Measurements from ENCODE around the gene DNAH5.

DNAH5 gene

GRCh38 chr5:13649656-13650055, 294.8 kb downstream of the DNAH5 start:
- Histone ChIP-seq H3K9me3 (no peaks in the 10 kb centered on the region; the same call in 1 of the 2 replicates), H3K27me3 (no peaks in the 10 kb centered on the region), H3K36me3 (no peaks in the 10 kb centered on the region), H3K4me1 (no peaks in the 10 kb centered on the region), H3K4me3 (ENCODE audit: low read depth, low read length) (no peak overlapping the region)
- TF ChIP-seq, protein P1, sequence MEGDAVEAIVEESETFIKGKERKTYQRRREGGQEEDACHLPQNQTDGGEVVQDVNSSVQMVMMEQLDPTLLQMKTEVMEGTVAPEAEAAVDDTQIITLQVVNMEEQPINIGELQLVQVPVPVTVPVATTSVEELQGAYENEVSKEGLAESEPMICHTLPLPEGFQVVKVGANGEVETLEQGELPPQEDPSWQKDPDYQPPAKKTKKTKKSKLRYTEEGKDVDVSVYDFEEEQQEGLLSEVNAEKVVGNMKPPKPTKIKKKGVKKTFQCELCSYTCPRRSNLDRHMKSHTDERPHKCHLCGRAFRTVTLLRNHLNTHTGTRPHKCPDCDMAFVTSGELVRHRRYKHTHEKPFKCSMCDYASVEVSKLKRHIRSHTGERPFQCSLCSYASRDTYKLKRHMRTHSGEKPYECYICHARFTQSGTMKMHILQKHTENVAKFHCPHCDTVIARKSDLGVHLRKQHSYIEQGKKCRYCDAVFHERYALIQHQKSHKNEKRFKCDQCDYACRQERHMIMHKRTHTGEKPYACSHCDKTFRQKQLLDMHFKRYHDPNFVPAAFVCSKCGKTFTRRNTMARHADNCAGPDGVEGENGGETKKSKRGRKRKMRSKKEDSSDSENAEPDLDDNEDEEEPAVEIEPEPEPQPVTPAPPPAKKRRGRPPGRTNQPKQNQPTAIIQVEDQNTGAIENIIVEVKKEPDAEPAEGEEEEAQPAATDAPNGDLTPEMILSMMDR (IDR thresholded peaks at IDR 0.05; ENCODE audit: low read depth, low read length): no peak
- DNase-seq: no peak

DNA sequence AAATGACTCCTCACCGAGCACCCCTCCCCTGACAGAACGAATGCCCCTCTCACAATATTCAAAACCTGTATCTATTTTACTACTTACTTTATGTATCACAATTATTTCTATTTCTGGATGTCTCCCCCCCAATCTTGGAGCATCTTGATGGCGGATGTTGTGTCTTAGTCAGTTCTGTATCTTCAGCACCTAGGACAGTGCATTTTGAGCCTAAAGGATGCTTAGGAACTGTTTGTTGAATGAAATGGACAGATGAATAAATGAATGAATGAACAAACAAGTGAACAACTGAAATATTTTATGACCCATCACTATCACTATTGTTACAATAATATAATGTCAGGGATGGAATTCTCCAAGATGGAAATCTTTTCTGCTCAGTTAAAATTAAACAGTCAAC, 295.7 kb downstream of the DNAH5 start:
- H3K9me3 ChIP-seq: no peaks in the 10 kb centered on the region; the same call in 1 of the 2 replicates
- no peak overlapping the region for H3K4me3 ChIP-seq (ENCODE audit: low read depth, low read length)
- H3K4me1 ChIP-seq: no peaks in the 10 kb centered on the region
- no peaks in the 10 kb centered on the region for H3K36me3 ChIP-seq
- no peaks in the 10 kb centered on the region for H3K27me3 ChIP-seq
- TF ChIP-seq, protein P1 (IDR thresholded peaks at IDR 0.05; ENCODE audit: low read depth, low read length): no peak
- DNase-seq: no peak

GRCh38 chr5:13643734-13644133, 300.8 kb downstream of the DNAH5 start:
- Histone ChIP-seq H3K36me3 (no peaks in the 10 kb centered on the region), H3K4me1 (no peaks in the 10 kb centered on the region), H3K4me3 (ENCODE audit: low read depth, low read length) (no peak overlapping the region), H3K27me3 (no peaks in the 10 kb centered on the region), H3K9me3 (no peaks in the 10 kb centered on the region)
- DNase-seq: no peak
- TF ChIP-seq, protein P1 (IDR thresholded peaks at IDR 0.05; ENCODE audit: low read depth, low read length): no peak

- TF ChIP-seq, protein P1 (IDR thresholded peaks at IDR 0.05; ENCODE audit: low read depth, low read length): no peak
- H3K4me1 ChIP-seq: no peaks in the 10 kb centered on the region
These were observed 301.3 kb downstream of the DNAH5 start for GRCh38 chr5:13643196-13643595.

More at GRCh38 chr5:13643196-13643595, 301.3 kb downstream of the DNAH5 start:
- Histone ChIP-seq H3K9me3 (no peaks in the 10 kb centered on the region), H3K36me3 (no peaks in the 10 kb centered on the region), H3K27me3 (no peaks in the 10 kb centered on the region), H3K4me3 (ENCODE audit: low read depth, low read length) (no peak overlapping the region)
- no peak for DNase-seq

All from BE2C (cell line).